Dendritic cell treated with granulocyte-macrophage colony-stimulating factor and Interleukin-4, amounts not matched to agents 40 ng/mL and 50 ng/mL, for 4 days (primary cell): ENCODE measurements around the gene CAPZA1.
"Not testable (repeated sequence)": the region's sequence is repeated elsewhere in the genome, so short reads cannot be mapped to it uniquely, and the experiment has no call there.

Source experiments
- H3K27ac Mint-ChIP-seq: one replicate; pipeline ENCODE4 v1.8.0; 2022; ENCODE audit warnings: mild to moderate bottlenecking, mixed read lengths
- H3K27me3 Mint-ChIP-seq: one replicate; pipeline ENCODE4 v1.8.0; 2022; ENCODE audit warnings: mild to moderate bottlenecking, mixed read lengths
- H3K36me3 Mint-ChIP-seq: one replicate; pipeline ENCODE4 v1.8.0; 2022; ENCODE audit warnings: low read depth, mixed read lengths
- H3K4me1 Mint-ChIP-seq: one replicate; pipeline ENCODE4 v1.8.0; 2022; ENCODE audit warnings: low read depth, mixed read lengths
- H3K4me3 Mint-ChIP-seq: one replicate; pipeline ENCODE4 v1.8.0; 2022; ENCODE audit warnings: mild to moderate bottlenecking, moderate library complexity, mixed read lengths
- H3K9me3 Mint-ChIP-seq: one replicate; pipeline ENCODE4 v1.8.0; 2022; ENCODE audit warnings: mixed read lengths
- intact Hi-C: fragments of 100-400 bp; cut with micrococcal nuclease; formaldehyde crosslinking; loops from one replicate; pipeline ENCODE4 v1.15.0; 2022

The CAPZA1 gene

GRCh38 chr1:112636597-112637253, 17.1 kb downstream of the CAPZA1 start:
- intact Hi-C loops = no loop called here
- H3K4me3 Mint-ChIP-seq = no peak overlapping the region
- H3K4me1 Mint-ChIP-seq = peaks cover 48% of the 10 kb centered on the region
- H3K9me3 Mint-ChIP-seq = no peaks in the 10 kb centered on the region
- no peaks in the 10 kb centered on the region for H3K27me3 Mint-ChIP-seq
- peaks cover 28% of the 10 kb centered on the region for H3K36me3 Mint-ChIP-seq
- no peak overlapping the region for H3K27ac Mint-ChIP-seq

GRCh38 chr1:112637254-112638109, 17.9 kb downstream of the CAPZA1 start:
- peak overlapping the region; percentile 33 for H3K27ac Mint-ChIP-seq
- no peaks in the 10 kb centered on the region for H3K9me3 Mint-ChIP-seq
- intact Hi-C loops = no loop called here
- no peaks in the 10 kb centered on the region for H3K27me3 Mint-ChIP-seq
- peaks cover 41% of the 10 kb centered on the region for H3K4me1 Mint-ChIP-seq
- peaks cover 28% of the 10 kb centered on the region for H3K36me3 Mint-ChIP-seq
- no peak overlapping the region for H3K4me3 Mint-ChIP-seq

GRCh38 chr1:112638110-112638428, 18.4 kb downstream of the CAPZA1 start:
- no peak overlapping the region for H3K27ac Mint-ChIP-seq
- H3K36me3 Mint-ChIP-seq = peaks cover 27% of the 10 kb centered on the region
- peaks cover 39% of the 10 kb centered on the region for H3K4me1 Mint-ChIP-seq
- intact Hi-C loops = no loop called here
- H3K27me3 Mint-ChIP-seq = no peaks in the 10 kb centered on the region
- H3K9me3 Mint-ChIP-seq = no peaks in the 10 kb centered on the region
- no peak overlapping the region for H3K4me3 Mint-ChIP-seq

GRCh38 chr1:112640437-112640836, 20.8 kb downstream of the CAPZA1 start:
- H3K9me3 Mint-ChIP-seq, intact Hi-C loops, H3K27ac Mint-ChIP-seq, H3K27me3 Mint-ChIP-seq, H3K4me3 Mint-ChIP-seq: not testable (repeated sequence)
- H3K36me3 Mint-ChIP-seq = peaks cover 30% of the 10 kb centered on the region
- peaks cover 20% of the 10 kb centered on the region for H3K4me1 Mint-ChIP-seq

GRCh38 chr1:112643080-112643479, 23.4 kb downstream of the CAPZA1 start:
- intact Hi-C loops = no loop called here
- peaks cover 44% of the 10 kb centered on the region for H3K36me3 Mint-ChIP-seq
- no peaks in the 10 kb centered on the region for H3K9me3 Mint-ChIP-seq
- no peak overlapping the region for H3K27ac Mint-ChIP-seq
- H3K4me1 Mint-ChIP-seq = peaks cover 12% of the 10 kb centered on the region
- no peaks in the 10 kb centered on the region for H3K27me3 Mint-ChIP-seq
- no peak overlapping the region for H3K4me3 Mint-ChIP-seq

- H3K27me3 Mint-ChIP-seq = no peaks in the 10 kb centered on the region
- H3K4me1 Mint-ChIP-seq = peaks cover 6% of the 10 kb centered on the region
- H3K36me3 Mint-ChIP-seq = peaks cover 73% of the 10 kb centered on the region
- H3K4me3 Mint-ChIP-seq = no peak overlapping the region
- no peaks in the 10 kb centered on the region for H3K9me3 Mint-ChIP-seq
- intact Hi-C loops = no loop called here
- no peak overlapping the region for H3K27ac Mint-ChIP-seq
Observed at GRCh38 chr1:112646225-112646624, 26.6 kb downstream of the CAPZA1 start.

GRCh38 chr1:112651205-112651604, 31.6 kb downstream of the CAPZA1 start:
- peaks cover 79% of the 10 kb centered on the region for H3K36me3 Mint-ChIP-seq
- H3K9me3 Mint-ChIP-seq = no peaks in the 10 kb centered on the region
- no peak overlapping the region for H3K4me3 Mint-ChIP-seq
- H3K27me3 Mint-ChIP-seq = no peaks in the 10 kb centered on the region
- H3K27ac Mint-ChIP-seq = no peak overlapping the region
- intact Hi-C loops = no loop called here
- H3K4me1 Mint-ChIP-seq = no peaks in the 10 kb centered on the region

- Mint-ChIP-seq H3K27me3 (no peaks in the 10 kb centered on the region), H3K36me3 (peaks cover 97% of the 10 kb centered on the region), H3K4me3 (no peak overlapping the region), H3K4me1 (no peaks in the 10 kb centered on the region), H3K27ac (no peak overlapping the region), H3K9me3 (no peaks in the 10 kb centered on the region)
- intact Hi-C loops = no loop called here
Observed at GRCh38 chr1:112665857-112666256, 46.2 kb downstream of the CAPZA1 start.

- H3K36me3 Mint-ChIP-seq = peaks cover 97% of the 10 kb centered on the region
- no peak overlapping the region for H3K4me3 Mint-ChIP-seq
- no peaks in the 10 kb centered on the region for H3K27me3 Mint-ChIP-seq
- intact Hi-C loops = no loop called here
- no peaks in the 10 kb centered on the region for H3K9me3 Mint-ChIP-seq
- no peaks in the 10 kb centered on the region for H3K4me1 Mint-ChIP-seq
- H3K27ac Mint-ChIP-seq = no peak overlapping the region
Observed at GRCh38 chr1:112666946-112667345, 47.3 kb downstream of the CAPZA1 start.

GRCh38 chr1:112672009-112672408, 52.4 kb downstream of the CAPZA1 start:
- Mint-ChIP-seq H3K9me3 (no peaks in the 10 kb centered on the region), H3K27ac (no peak overlapping the region), H3K27me3 (peaks cover 9% of the 10 kb centered on the region), H3K4me3 (no peak overlapping the region), H3K36me3 (peaks cover 71% of the 10 kb centered on the region), H3K4me1 (peaks cover 34% of the 10 kb centered on the region)
- intact Hi-C loops = loop anchor here (5.0 kb wide), 1 partner anchor 45 kb away; no protein-coding TSS in a partner anchor

- H3K36me3 Mint-ChIP-seq = peaks cover 62% of the 10 kb centered on the region
- peaks cover 9% of the 10 kb centered on the region for H3K27me3 Mint-ChIP-seq
Observed at GRCh38 chr1:112672842-112673241, 53.2 kb downstream of the CAPZA1 start.

GRCh38 chr1:112673592-112674439, 54.2 kb downstream of the CAPZA1 start:
- H3K4me1 Mint-ChIP-seq = peaks cover 34% of the 10 kb centered on the region

More at GRCh38 chr1:112672842-112673241, 53.2 kb downstream of the CAPZA1 start:
- H3K9me3 Mint-ChIP-seq = no peaks in the 10 kb centered on the region
- H3K4me3 Mint-ChIP-seq = no peak overlapping the region
- intact Hi-C loops = loop anchor here (5.0 kb wide), 1 partner anchor 46 kb away; no protein-coding TSS in a partner anchor
- H3K4me1 Mint-ChIP-seq = peaks cover 34% of the 10 kb centered on the region
- no peak overlapping the region for H3K27ac Mint-ChIP-seq

GRCh38 chr1:112674440-112674985, 54.9 kb downstream of the CAPZA1 start, which contains the start of gene MOV10:
MOV10 (plus strand) TSS chr1:112674659; CDS start chr1:112674913, 254 bp downstream.
- Mint-ChIP-seq H3K27me3 (peaks cover 9% of the 10 kb centered on the region), H3K4me1 (peaks cover 34% of the 10 kb centered on the region), H3K9me3 (no peaks in the 10 kb centered on the region), H3K4me3 (peak within 1 kb of the TSS; percentile 100), H3K36me3 (peaks cover 46% of the 10 kb centered on the region), H3K27ac (peak within 1 kb of the TSS; percentile 100)
- intact Hi-C loops = loop anchor here (2.0 to 5.0 kb wide), 2 partner anchors 30 to 47 kb away; no protein-coding TSS in a partner anchor

More at GRCh38 chr1:112673592-112674439, 54.2 kb downstream of the CAPZA1 start:
- H3K27ac Mint-ChIP-seq = peak overlapping the region; percentile 100
- H3K27me3 Mint-ChIP-seq = peaks cover 9% of the 10 kb centered on the region
- H3K9me3 Mint-ChIP-seq = no peaks in the 10 kb centered on the region
- intact Hi-C loops = loop anchor here (2.0 to 5.0 kb wide), 2 partner anchors 31 to 47 kb away; no protein-coding TSS in a partner anchor
- H3K36me3 Mint-ChIP-seq = peaks cover 53% of the 10 kb centered on the region
- peak overlapping the region; percentile 100 for H3K4me3 Mint-ChIP-seq
